ENCODE data around the gene SLC17A9.

DNA sequence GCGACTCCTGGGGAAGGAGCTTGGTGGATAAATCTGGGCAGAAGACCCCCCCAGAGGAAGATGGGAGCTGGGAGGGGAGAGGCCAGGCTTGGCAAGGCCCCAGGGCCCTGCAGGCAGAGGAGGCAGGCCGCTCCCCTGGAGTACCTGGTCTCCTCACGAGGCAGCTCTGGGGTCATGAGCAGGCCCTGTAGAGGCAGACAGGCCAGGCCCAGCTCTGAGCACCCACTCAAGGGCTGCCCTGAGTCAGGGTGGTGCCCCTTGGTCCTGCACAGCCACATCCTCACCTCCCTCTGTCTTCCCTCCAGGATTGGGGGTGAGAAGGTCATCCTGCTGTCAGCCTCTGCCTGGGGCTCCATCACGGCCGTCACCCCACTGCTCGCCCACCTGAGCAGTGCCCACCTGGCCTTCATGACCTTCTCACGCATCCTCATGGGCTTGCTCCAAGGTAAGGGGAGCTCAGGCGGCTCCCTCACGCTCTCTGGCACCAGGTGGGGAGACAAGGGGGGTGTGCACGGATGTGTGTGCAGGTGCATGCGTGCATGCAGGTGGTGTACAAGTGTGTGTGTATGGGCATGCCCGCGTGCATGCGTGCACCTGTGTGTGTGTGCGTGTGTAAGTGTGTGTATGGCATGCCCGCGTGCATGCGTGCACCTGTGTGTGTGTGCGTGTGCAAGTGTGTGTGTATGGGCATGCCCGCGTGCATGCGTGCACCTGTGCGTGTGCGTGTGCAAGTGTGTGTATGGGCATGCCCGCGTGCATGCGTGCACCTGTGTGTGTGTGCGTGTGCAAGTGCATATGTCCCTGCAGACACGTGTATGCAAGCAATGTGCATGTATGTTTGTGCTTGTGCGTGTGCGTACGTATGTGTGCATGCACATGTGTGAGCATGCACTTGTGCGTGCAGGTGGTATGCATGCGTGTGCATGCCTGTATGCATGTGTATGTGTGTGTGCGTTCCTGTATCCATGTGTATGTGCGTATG is 4.9 kb downstream of the SLC17A9 start:
- TF ChIP-seq EZH2 (IDR thresholded peaks at IDR 0.05; ENCODE audit: insufficient read depth, poor library complexity, severe bottlenecking) (no peak), EZH2phosphoT487 (IDR thresholded peaks at IDR 0.05; ENCODE audit: insufficient read depth, low read depth) (no peak)
